K562 (cell line): ENCODE data around the gene LNPEP. TPM values are rescaled to one million over a fixed set of nuclear protein-coding genes. Genes with fewer than 3 reads are reported as not detected.

ENCODE experiments used
- DDX20 ChIP-seq: fragments of 450-650 bp; IDR thresholded peaks from 2 replicates; pipeline ENCODE4 v1.6.1; 2016; ENCODE audit warnings: missing genetic modification characterization, low read depth, mild to moderate bottlenecking, missing compliant biosample characterization, moderate library complexity
- EHMT2 ChIP-seq: fragments of 450-650 bp; IDR thresholded peaks from 2 replicates; pipeline ENCODE4 v1.6.1; 2018; ENCODE audit warnings: antibody characterized with exemption
- FOXJ2 ChIP-seq: fragments of 200-800 bp; sonication (Bioruptor generic); IDR thresholded peaks from 2 replicates; pipeline ENCODE4 v1.6.1; 2016; ENCODE audit warnings: missing genetic modification characterization, missing compliant biosample characterization
- FOXP1 ChIP-seq: sonication (generic); formaldehyde crosslinking; IDR thresholded peaks from 2 replicates; pipeline ENCODE4 v1.8.0; 2022; ENCODE audit warnings: mild to moderate bottlenecking, missing genetic modification reagents
- HNRNPK ChIP-seq: fragments of 200-400 bp; formaldehyde crosslinking; IDR thresholded peaks from one replicate; pipeline ENCODE4 v1.6.1; 2018; ENCODE audit warnings: mild to moderate bottlenecking, low read depth, low read length; ENCODE audit not compliant: poor library complexity, severe bottlenecking
- MEF2A ChIP-seq: IDR thresholded peaks from 2 replicates; pipeline ENCODE4 v1.6.1; 2011; ENCODE audit warnings: low read depth, mild to moderate bottlenecking, low read length, moderate library complexity; ENCODE audit not compliant: control insufficient read depth
- MIER1 ChIP-seq: fragments of 450-650 bp; IDR thresholded peaks from 2 replicates; pipeline ENCODE4 v1.6.1; 2016; ENCODE audit warnings: antibody characterized with exemption, mild to moderate bottlenecking, low read depth
- MXD1 ChIP-seq: fragments of 250-450 bp; sonication (Bioruptor Pico); IDR thresholded peaks from 2 replicates; pipeline ENCODE4 v1.8.0; 2021; ENCODE audit warnings: borderline replicate concordance, mild to moderate bottlenecking, moderate library complexity; ENCODE audit not compliant: poor library complexity, severe bottlenecking
- MYC ChIP-seq, 2 experiments: fragments of 250-450 bp in 1 of 2; sonication (Bioruptor Pico) in 1 of 2; IDR thresholded peaks; 2 replicates each; pipeline versions ENCODE4 v1.5.1 to v1.6.1; 2012 to 2021; ENCODE audit warnings: low read depth in 2 of 2, borderline replicate concordance in 1 of 2, improper control_type of control experiment in 1 of 2, low read length in 1 of 2, mild to moderate bottlenecking in 1 of 2, moderate library complexity in 1 of 2
- NCOA1 ChIP-seq: fragments of 450-650 bp; IDR thresholded peaks from 2 replicates; pipeline ENCODE4 v1.6.1; 2016; ENCODE audit warnings: low read depth
- NCOA2 ChIP-seq, 2 experiments: fragments of 450-650 bp; IDR thresholded peaks; 2 replicates each; pipeline ENCODE4 v1.6.1; 2018; ENCODE audit warnings: mild to moderate bottlenecking in 2 of 2, moderate library complexity in 1 of 2; ENCODE audit not compliant: partially characterized antibody in 2 of 2
- NCOR1 ChIP-seq: fragments of 450-650 bp; IDR thresholded peaks from 2 replicates; pipeline ENCODE4 v1.6.1; 2016; ENCODE audit warnings: mild to moderate bottlenecking, moderate library complexity
- NFE2L1 ChIP-seq: fragments of 450-650 bp; IDR thresholded peaks from 2 replicates; pipeline ENCODE4 v1.6.1; 2016; ENCODE audit warnings: missing genetic modification characterization, low read depth, mild to moderate bottlenecking, missing compliant biosample characterization, moderate library complexity, borderline replicate concordance
- NR2C1 ChIP-seq, 2 experiments: fragments of 450-650 bp; IDR thresholded peaks; 2 replicates each; pipeline ENCODE4 v1.6.1; 2017; ENCODE audit warnings: mild to moderate bottlenecking in 2 of 2, antibody characterized with exemption in 1 of 2, inconsistent platforms in 1 of 2, missing compliant biosample characterization in 1 of 2, missing genetic modification characterization in 1 of 2
- POLR2AphosphoS2 ChIP-seq: IDR thresholded peaks from 2 replicates; pipeline ENCODE4 v1.6.1; 2012; ENCODE audit warnings: low read length, improper control_type of control experiment
- PPARD ChIP-seq: fragments of 250-450 bp; sonication (Bioruptor Pico); IDR thresholded peaks from 2 replicates; pipeline ENCODE4 v1.8.0; 2022; ENCODE audit warnings: inconsistent platforms, mild to moderate bottlenecking, moderate library complexity
- PREB ChIP-seq: sonication (generic); formaldehyde crosslinking; IDR thresholded peaks from 2 replicates; pipeline ENCODE4 v1.8.1; 2023; ENCODE audit warnings: mild to moderate bottlenecking, missing genetic modification reagents
- SETDB1 ChIP-seq: IDR thresholded peaks from one replicate; pipeline ENCODE4 v1.6.1; 2012; ENCODE audit warnings: low read length, control low read depth, inconsistent platforms
- SNRNP70 ChIP-seq: fragments of 200-400 bp; formaldehyde crosslinking; optimal IDR thresholded peaks from 2 replicates; pipeline ENCODE3; 2017; ENCODE audit warnings: low read depth, low read length
- SUPT5H ChIP-seq: fragments of 450-650 bp; IDR thresholded peaks from 2 replicates; pipeline ENCODE4 v1.6.1; 2016
- THAP12 ChIP-seq: fragments of 250-450 bp; sonication (Bioruptor Pico); IDR thresholded peaks from 2 replicates; pipeline ENCODE4 v1.9.0; 2021; ENCODE audit warnings: mild to moderate bottlenecking, inconsistent platforms
- THRA ChIP-seq: fragments of 450-650 bp; IDR thresholded peaks from 2 replicates; pipeline ENCODE4 v1.6.1; 2017; ENCODE audit warnings: mild to moderate bottlenecking, moderate library complexity
- ZFP1 ChIP-seq: fragments of 450-650 bp; formaldehyde crosslinking; IDR thresholded peaks from 2 replicates; pipeline ENCODE4 v1.4.0; 2020; ENCODE audit warnings: mild to moderate bottlenecking, mixed read lengths
- ZKSCAN1 ChIP-seq: fragments of 150-350 bp; IDR thresholded peaks from 2 replicates; pipeline ENCODE4 v1.6.1; 2016; ENCODE audit warnings: low read depth, low read length
- ZNF444 ChIP-seq: fragments of 250-450 bp; sonication (Bioruptor Pico); IDR thresholded peaks from 2 replicates; pipeline ENCODE4 v1.4.0; 2020; ENCODE audit warnings: mild to moderate bottlenecking, moderate library complexity
- ZNF507 ChIP-seq: conservative IDR thresholded peaks from 2 replicates; pipeline ENCODE4 v1.6.1; 2017; ENCODE audit warnings: missing genetic modification characterization, missing compliant biosample characterization
- polyA plus RNA-seq, 8 experiments: library from polyadenylated mRNA; depleted of rRNA in 4 of 8; stranded (reverse) in 5 of 8; unstranded in 3 of 8; fragments of >200 nt; fragmentation: Nextera tagmentation in 2 of 8; fragmentation: Illumina TruSeq in 1 of 8; extraction: Ambion mirVana in 2 of 8; extraction: Trizol in 1 of 8; gene quantifications; 2 replicates each; pipeline versions ENCODE4 v1.2.1 to v1.2.3, GENCODE V29; 2011 to 2014; ENCODE audit warnings: inconsistent platforms in 1 of 8, missing spikeins in 1 of 8
- total RNA-seq, 7 experiments: library from RNA; depleted of rRNA in 6 of 7; stranded (reverse); fragments of >200 nt in 6 of 7; fragmentation: Illumina TruSeq in 2 of 7; extraction: Trizol in 2 of 7; gene quantifications; 2 replicates each; pipeline versions ENCODE4 v1.2.1 to v1.2.3, GENCODE V29; 2011 to 2021; ENCODE audit warnings: low replicate concordance in 1 of 7

Gene LNPEP
- total and polyA plus RNA-seq, 9 of the 15 experiments (the other 6 are each of a cell fraction or from before 2014, with no cell fraction given), result 2.6 to 27.9 (median 11.2) TPM

- TF ChIP-seq EHMT2, result peak; percentile 44; the same call in 1 of the 2 replicates
- no peak for TF ChIP-seq MXD1 (CRISPR knock-in tag)
- peak; percentile 68; the same call in 1 of the 2 replicates for TF ChIP-seq MYC (IDR thresholded peaks at IDR 0.05; ENCODE audit: low read depth, low read length)
- no peak for TF ChIP-seq MYC (CRISPR knock-in tag; IDR thresholded peaks at IDR 0.05; ENCODE audit: borderline replicate concordance, low read depth)
- TF ChIP-seq DDX20 (tag), result no peak
- no peak for TF ChIP-seq HNRNPK
- no peak for TF ChIP-seq FOXP1 (CRISPR knock-in tag)
- no peak for TF ChIP-seq ZNF507 (tag)
- no peak for TF ChIP-seq MIER1
- 0 out of 2 replicates have a peak, but pooled peaks have one; percentile 26 for TF ChIP-seq NR2C1 (IDR thresholded peaks at IDR 0.05)
- TF ChIP-seq NR2C1 (tag; IDR thresholded peaks at IDR 0.05), result peak; percentile 49
- no peak for TF ChIP-seq SNRNP70
- TF ChIP-seq THAP12 (CRISPR knock-in tag), result no peak
- TF ChIP-seq NFE2L1 (tag), result no peak
- TF ChIP-seq NCOA2 (IDR thresholded peaks at IDR 0.05; ENCODE audit: partially characterized antibody in 2 of 2), result no peak
- TF ChIP-seq PPARD (CRISPR knock-in tag), result no peak
- TF ChIP-seq NCOR1, result peak; percentile 73
- TF ChIP-seq ZNF444 (CRISPR knock-in tag), result no peak
- TF ChIP-seq THRA, result no peak
- no peak for TF ChIP-seq ZFP1 (CRISPR knock-in tag)
- no peak for TF ChIP-seq PREB (CRISPR knock-in tag)
- TF ChIP-seq NCOA1, result no peak; the same call in 1 of the 2 replicates
- TF ChIP-seq ZKSCAN1, result no peak
- no peak for TF ChIP-seq MEF2A
- TF ChIP-seq POLR2AphosphoS2, result no peak
- TF ChIP-seq SETDB1, result no peak
- no peak for TF ChIP-seq FOXJ2
- TF ChIP-seq SUPT5H, result no peak
Observed at GRCh38 chr5:96930058-96930457, 5.8 kb upstream of the LNPEP start (continued).
